ENCODE results near the gene GNAQ.

GNAQ gene

GRCh38 chr9:78031444-78031892, at the start of gene GNAQ:
GNAQ (minus strand) TSS chr9:78031811; CDS start chr9:78031235, 576 bp downstream.
- peak within 1 kb of the TSS; percentile 43 for H3K4me3 ChIP-seq (ENCODE audit: low read depth, low read length)
- no peak for TF ChIP-seq CTCF (IDR thresholded peaks at IDR 0.05; ENCODE audit: borderline replicate concordance, insufficient read depth, low read depth, low read length)

- no peak overlapping the region for H3K4me3 ChIP-seq (ENCODE audit: low read depth, low read length)
- TF ChIP-seq CTCF (IDR thresholded peaks at IDR 0.05; ENCODE audit: borderline replicate concordance, insufficient read depth, low read depth, low read length) = no peak
Measured at GRCh38 chr9:78074385-78075291, 43.0 kb upstream of the GNAQ start.

- H3K4me3 ChIP-seq (ENCODE audit: low read depth, low read length) = no peak overlapping the region
- TF ChIP-seq CTCF (IDR thresholded peaks at IDR 0.05; ENCODE audit: borderline replicate concordance, insufficient read depth, low read depth, low read length) = no peak
Measured at GRCh38 chr9:78073722-78074121, 42.1 kb upstream of the GNAQ start.

GRCh38 chr9:78072586-78073199, 41.1 kb upstream of the GNAQ start:
- TF ChIP-seq CTCF (IDR thresholded peaks at IDR 0.05; ENCODE audit: borderline replicate concordance, insufficient read depth, low read depth, low read length) = no peak
- no peak overlapping the region for H3K4me3 ChIP-seq (ENCODE audit: low read depth, low read length)

- H3K4me3 ChIP-seq (ENCODE audit: low read depth, low read length) = no peak overlapping the region
- no peak for TF ChIP-seq CTCF (IDR thresholded peaks at IDR 0.05; ENCODE audit: borderline replicate concordance, insufficient read depth, low read depth, low read length)
Measured at GRCh38 chr9:78070521-78070920, 38.9 kb upstream of the GNAQ start.

GRCh38 chr9:78064075-78064474, 32.5 kb upstream of the GNAQ start:
- no peak overlapping the region for H3K4me3 ChIP-seq (ENCODE audit: low read depth, low read length)
- no peak for TF ChIP-seq CTCF (IDR thresholded peaks at IDR 0.05; ENCODE audit: borderline replicate concordance, insufficient read depth, low read depth, low read length)

All from GM12875 (cell line).